Measurements from ENCODE around the gene NISCH. TPM values are rescaled to one million over a fixed set of nuclear protein-coding genes. Genes with fewer than 3 reads are reported as not detected.

Gene NISCH
- total and polyA plus RNA-seq, 2 of the 8 experiments (the other 6 are each of a cell fraction or from before 2014, with no cell fraction given), result 71.2 to 71.9 TPM

- Histone ChIP-seq H3K56ac (replicated peaks; ENCODE audit: insufficient read length, low read depth, low read length) (no peak overlapping the region), H3K14ac (ENCODE audit: insufficient read length) (no peak overlapping the region), H3K18ac (ENCODE audit: extremely low read depth, low read length) (no peak overlapping the region), H3K27me3 (replicated peaks in 1 of 4; ENCODE audit: control insufficient read depth in 3 of 4, extremely low read depth in 1 of 4, insufficient read depth in 3 of 4, low read length in 3 of 4) (no peaks in the 10 kb centered on the region; a peak in 1 of 7 replicates), H4K5ac (ENCODE audit: insufficient read length, low read depth, low read length) (no peak overlapping the region), H3K23me2 (ENCODE audit: low read depth, low read length) (no peaks in the 10 kb centered on the region), H4K8ac (ENCODE audit: extremely low read depth, insufficient read depth, low read length) (no peak overlapping the region), H3K27ac (ENCODE audit: low read depth, low read length) (no peak overlapping the region), H2BK20ac (ENCODE audit: low read length) (no peak overlapping the region), H2BK5ac (ENCODE audit: low read depth, low read length) (no peak overlapping the region), H2BK12ac (ENCODE audit: low read depth, low read length) (no peak overlapping the region), H3K4me3 (ENCODE audit: extremely low read depth in 1 of 4, insufficient read depth in 2 of 4, low read depth in 3 of 4, low read length in 4 of 4) (no peak overlapping the region), H3K36me3 (ENCODE audit: control insufficient read depth in 2 of 4, insufficient read depth in 4 of 4, low read length in 3 of 4) (peaks cover 12 to 41% (median 23%) of the 10 kb centered on the region in 4 experiments; a peak in 7 of 8 replicates), H3K4me2 (ENCODE audit: insufficient read depth in 1 of 2, low read depth in 2 of 2, low read length in 2 of 2) (no peak overlapping the region), H3K23ac (ENCODE audit: insufficient read length) (no peak overlapping the region), H3K9ac (replicated peaks in 1 of 4; ENCODE audit: extremely low read depth in 1 of 4, low read depth in 3 of 4, low read length in 3 of 4) (no peak overlapping the region), H3K79me1 (ENCODE audit: low read depth, low read length) (peaks cover 14% of the 10 kb centered on the region), H4K91ac (replicated peaks; ENCODE audit: insufficient read length, low read length) (no peak overlapping the region), H2AFZ (ENCODE audit: low read length) (no peak overlapping the region), H3K4ac (replicated peaks; ENCODE audit: insufficient read length, low read depth, low read length) (no peak overlapping the region), H2BK15ac (ENCODE audit: low read length) (no peak overlapping the region), H2AK5ac (ENCODE audit: low read depth, low read length) (no peak overlapping the region), H2BK120ac (replicated peaks; ENCODE audit: low read depth, low read length) (no peak overlapping the region), H3K4me1 (replicated peaks in 1 of 4; ENCODE audit: control insufficient read depth in 3 of 4, insufficient read depth in 4 of 4, low read length in 3 of 4) (no peaks in the 10 kb centered on the region; a peak in 3 of 7 replicates), H3K9me3 (ENCODE audit: insufficient read depth in 2 of 2, low read depth in 1 of 2, low read length in 1 of 2) (no peaks in the 10 kb centered on the region), H3K79me2 (ENCODE audit: control insufficient read depth in 1 of 2, insufficient read depth in 2 of 2, low read length in 2 of 2) (peaks cover 0 to 14% of the 10 kb centered on the region in 2 experiments; a peak in 1 of 4 replicates), H4K20me1 (replicated peaks in 1 of 2; ENCODE audit: control insufficient read depth in 1 of 2, insufficient read depth in 2 of 2, low read length in 2 of 2) (peaks cover 2 to 23% of the 10 kb centered on the region in 2 experiments)
- FAIRE-seq (no peak), DNase-seq (ENCODE audit: low read depth in 1 of 2, low spot score in 2 of 2) (no peak)
- 75% methylated on average over 5 of the region's 5 CpGs; no CpG with 5 or more reads in 1 of the 2 experiments for WGBS, 2 experiments (ENCODE audit: extremely low coverage in 1 of 2, insufficient coverage in 1 of 2, insufficient read length in 1 of 2, insufficient replicate concordance in 2 of 2, low coverage in 1 of 2, low lambda C conversion rate in 2 of 2, missing lambda C conversion rate in 1 of 2)
- ChIA-PET POLR2A (ENCODE audit: partially characterized antibody) (interaction anchor here (0.7 to 2.0 kb wide), 3 partner anchors 10 to 76 kb away, joined by 3 to 5 read pairs (median 3); no protein-coding TSS in a partner anchor), CTCF (ENCODE audit: partially characterized antibody) (interaction anchor here (0.8 to 8.1 kb wide), 8 partner anchors 11 to 76 kb away, joined by 3 to 79 read pairs (median 10); partner anchors contain the start of genes NISCH, SEMA3G and STAB1)
- TF ChIP-seq TAF7 (optimal IDR thresholded peaks at IDR 0.05; ENCODE audit: borderline replicate concordance, low read depth, low read length) (no peak), RNF2 (IDR thresholded peaks at IDR 0.05; ENCODE audit: borderline replicate concordance, low read depth, low read length, missing control alignments, poor library complexity, severe bottlenecking) (no peak), YY1 (IDR thresholded peaks at IDR 0.05; ENCODE audit: low read depth, low read length) (no peak), TBP (IDR thresholded peaks at IDR 0.05; ENCODE audit: low read depth, low read length) (no peak), ASH2L (IDR thresholded peaks at IDR 0.05; ENCODE audit: low read length) (no peak), SP2 (IDR thresholded peaks at IDR 0.05; ENCODE audit: low read length) (no peak), TEAD4 (IDR thresholded peaks at IDR 0.05; ENCODE audit: low read depth, low read length) (no peak), SIN3A (conservative IDR thresholded peaks at IDR 0.05 in 1 of 2, IDR thresholded peaks at IDR 0.05 in 1 of 2; ENCODE audit: low read depth in 1 of 2, low read length in 2 of 2) (no peak), CTBP2 (IDR thresholded peaks at IDR 0.05; ENCODE audit: borderline replicate concordance, insufficient read depth, insufficient read length, low read length) (no peak), RBBP5 (IDR thresholded peaks at IDR 0.05; ENCODE audit: borderline replicate concordance, low read depth, low read length) (no peak), PHF8 (conservative IDR thresholded peaks at IDR 0.05; ENCODE audit: low read depth, low read length) (no peak), SUZ12 (IDR thresholded peaks at IDR 0.05; ENCODE audit: low read length) (no peak), BCL11A (IDR thresholded peaks at IDR 0.05; ENCODE audit: low read depth in 2 of 2, low read length in 2 of 2) (no peak), BACH1 (IDR thresholded peaks at IDR 0.05; ENCODE audit: low read length) (no peak)
Observed at GRCh38 chr3:52469001-52469400, 13.6 kb downstream of the NISCH start.

All from H1 (cell line).